K562 (cell line): ENCODE results near the gene CNOT1. TPM values are rescaled to one million over a fixed set of nuclear protein-coding genes. Genes with fewer than 3 reads are reported as not detected.

Experiments
- BRF2 ChIP-seq: IDR thresholded peaks from 3 replicates; pipeline ENCODE4 v1.6.1; 2011; ENCODE audit warnings: borderline replicate concordance, mild to moderate bottlenecking; ENCODE audit not compliant: insufficient read length, insufficient read depth
- CC2D1A ChIP-seq: fragments of 450-650 bp; IDR thresholded peaks from 2 replicates; pipeline ENCODE4 v1.6.1; 2017; ENCODE audit warnings: mild to moderate bottlenecking
- CEBPG ChIP-seq, 3 experiments: fragments of 200-800 bp in 1 of 3; sonication (Bioruptor generic) in 1 of 3; sonication (generic) in 1 of 3; formaldehyde crosslinking in 1 of 3; IDR thresholded peaks in 2 of 3; conservative IDR thresholded peaks in 1 of 3; 2 replicates each; pipeline versions ENCODE4 v1.6.1 to v1.8.0; 2016 to 2022; ENCODE audit warnings: missing compliant biosample characterization in 2 of 3, missing genetic modification characterization in 2 of 3, mild to moderate bottlenecking in 1 of 3, missing genetic modification reagents in 1 of 3
- CTBP1 ChIP-seq: fragments of 450-650 bp; IDR thresholded peaks from 2 replicates; pipeline ENCODE4 v1.6.1; 2016; ENCODE audit warnings: borderline replicate concordance
- DNMT1 ChIP-seq: fragments of 450-650 bp; IDR thresholded peaks from 2 replicates; pipeline ENCODE4 v1.6.1; 2016; ENCODE audit warnings: antibody characterized with exemption, mild to moderate bottlenecking
- E2F6 ChIP-seq, 2 experiments: IDR thresholded peaks; 2 replicates each; pipeline ENCODE4 v1.6.1; 2011; ENCODE audit warnings: borderline replicate concordance in 1 of 2, control low read depth in 1 of 2, low read depth in 1 of 2, low read length in 1 of 2, mild to moderate bottlenecking in 1 of 2, mixed read lengths in 1 of 2, moderate library complexity in 1 of 2; ENCODE audit not compliant: insufficient read depth in 1 of 2, insufficient read length in 1 of 2, poor library complexity in 1 of 2, severe bottlenecking in 1 of 2; ENCODE audit errors: extremely low read depth in 1 of 2
- ELK1 ChIP-seq: sonication (generic); formaldehyde crosslinking; IDR thresholded peaks from 2 replicates; pipeline ENCODE4 v1.8.1; 2022; ENCODE audit warnings: missing genetic modification reagents
- HBP1 ChIP-seq: fragments of 450-650 bp; formaldehyde crosslinking; IDR thresholded peaks from 2 replicates; pipeline ENCODE4 v1.4.0; 2022; ENCODE audit warnings: missing genetic modification characterization
- MAX ChIP-seq: sonication (generic); formaldehyde crosslinking; IDR thresholded peaks from 2 replicates; pipeline ENCODE4 v1.9.0; 2022; ENCODE audit warnings: mild to moderate bottlenecking, missing genetic modification reagents
- PHB2 ChIP-seq: fragments of 450-650 bp; IDR thresholded peaks from 2 replicates; pipeline ENCODE4 v1.6.1; 2017; ENCODE audit warnings: low read depth
- STAG1 ChIP-seq: sonication (generic); formaldehyde crosslinking; IDR thresholded peaks from 2 replicates; pipeline ENCODE4 v1.5.0; 2020; ENCODE audit warnings: missing genetic modification reagents, borderline replicate concordance
- THAP12 ChIP-seq: fragments of 250-450 bp; sonication (Bioruptor Pico); IDR thresholded peaks from 2 replicates; pipeline ENCODE4 v1.9.0; 2021; ENCODE audit warnings: mild to moderate bottlenecking, inconsistent platforms
- ZNF175 ChIP-seq: fragments of 200-800 bp; sonication (Bioruptor generic); IDR thresholded peaks from 2 replicates; pipeline ENCODE4 v1.6.1; 2016; ENCODE audit warnings: low read depth, mild to moderate bottlenecking, missing genetic modification characterization, missing compliant biosample characterization
- polyA plus RNA-seq, 8 experiments: library from polyadenylated mRNA; depleted of rRNA in 4 of 8; stranded (reverse) in 5 of 8; unstranded in 3 of 8; fragments of >200 nt; fragmentation: Nextera tagmentation in 2 of 8; fragmentation: Illumina TruSeq in 1 of 8; extraction: Ambion mirVana in 2 of 8; extraction: Trizol in 1 of 8; gene quantifications; 2 replicates each; pipeline versions ENCODE4 v1.2.1 to v1.2.3, GENCODE V29; 2011 to 2014; ENCODE audit warnings: inconsistent platforms in 1 of 8, missing spikeins in 1 of 8
- total RNA-seq, 7 experiments: library from RNA; depleted of rRNA in 6 of 7; stranded (reverse); fragments of >200 nt in 6 of 7; fragmentation: Illumina TruSeq in 2 of 7; extraction: Trizol in 2 of 7; gene quantifications; 2 replicates each; pipeline versions ENCODE4 v1.2.1 to v1.2.3, GENCODE V29; 2011 to 2021; ENCODE audit warnings: low replicate concordance in 1 of 7

The CNOT1 gene
- total and polyA plus RNA-seq, 9 of the 15 experiments (the other 6 are each of a cell fraction or from before 2014, with no cell fraction given), result 110 to 270 (median 220) TPM

- no peak for TF ChIP-seq HBP1 (CRISPR knock-in tag)
- no peak for TF ChIP-seq CC2D1A
- TF ChIP-seq MAX, result peak; percentile 98
- TF ChIP-seq STAG1 (CRISPR knock-in tag), result 0 out of 2 replicates have a peak, but pooled peaks have one; percentile 15
- no peak for TF ChIP-seq PHB2
- no peak for TF ChIP-seq CEBPG (CRISPR knock-in tag; IDR thresholded peaks at IDR 0.05)
- TF ChIP-seq CEBPG (tag; conservative IDR thresholded peaks at IDR 0.05 in 1 of 2, IDR thresholded peaks at IDR 0.05 in 1 of 2), result no peak
- TF ChIP-seq THAP12 (CRISPR knock-in tag), result no peak
- no peak for TF ChIP-seq BRF2
- TF ChIP-seq CTBP1, result peak; percentile 76
- TF ChIP-seq DNMT1, result no peak
- TF ChIP-seq ZNF175 (CRISPR knock-in tag), result no peak
- peak; percentile 94 to 96 for TF ChIP-seq E2F6 (IDR thresholded peaks at IDR 0.05; ENCODE audit: borderline replicate concordance in 1 of 2, extremely low read depth in 1 of 2, insufficient read depth in 1 of 2, insufficient read length in 1 of 2, low read depth in 1 of 2, low read length in 1 of 2, poor library complexity in 1 of 2, severe bottlenecking in 1 of 2)
- no peak for TF ChIP-seq ELK1 (CRISPR knock-in tag)
Measured at GRCh38 chr16:58515125-58515870, 114.3 kb downstream of the CNOT1 start, which contains the start of gene SETD6 (continued).
